ENCODE data around the gene MRO.

DNA sequence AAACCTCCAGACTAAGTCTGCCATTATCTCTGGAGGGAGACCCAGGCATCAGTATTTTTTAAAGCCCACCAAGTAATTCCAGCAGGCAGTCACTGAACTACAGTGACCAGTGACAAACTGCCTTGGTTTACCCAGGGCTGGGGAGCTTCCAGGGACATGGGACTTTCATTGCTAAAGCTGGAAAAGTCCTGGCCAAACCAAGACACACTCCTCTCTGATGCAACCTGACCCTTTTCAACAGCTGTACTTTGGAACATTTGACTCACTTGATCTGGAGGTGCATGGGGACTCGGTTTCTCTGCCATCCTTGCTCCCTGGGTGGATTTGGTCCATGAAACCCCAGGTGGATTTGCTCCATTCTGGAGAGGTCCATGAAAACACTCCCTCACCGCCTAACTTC is 7.0 kb downstream of the MRO start:
- TF ChIP-seq, protein P1, sequence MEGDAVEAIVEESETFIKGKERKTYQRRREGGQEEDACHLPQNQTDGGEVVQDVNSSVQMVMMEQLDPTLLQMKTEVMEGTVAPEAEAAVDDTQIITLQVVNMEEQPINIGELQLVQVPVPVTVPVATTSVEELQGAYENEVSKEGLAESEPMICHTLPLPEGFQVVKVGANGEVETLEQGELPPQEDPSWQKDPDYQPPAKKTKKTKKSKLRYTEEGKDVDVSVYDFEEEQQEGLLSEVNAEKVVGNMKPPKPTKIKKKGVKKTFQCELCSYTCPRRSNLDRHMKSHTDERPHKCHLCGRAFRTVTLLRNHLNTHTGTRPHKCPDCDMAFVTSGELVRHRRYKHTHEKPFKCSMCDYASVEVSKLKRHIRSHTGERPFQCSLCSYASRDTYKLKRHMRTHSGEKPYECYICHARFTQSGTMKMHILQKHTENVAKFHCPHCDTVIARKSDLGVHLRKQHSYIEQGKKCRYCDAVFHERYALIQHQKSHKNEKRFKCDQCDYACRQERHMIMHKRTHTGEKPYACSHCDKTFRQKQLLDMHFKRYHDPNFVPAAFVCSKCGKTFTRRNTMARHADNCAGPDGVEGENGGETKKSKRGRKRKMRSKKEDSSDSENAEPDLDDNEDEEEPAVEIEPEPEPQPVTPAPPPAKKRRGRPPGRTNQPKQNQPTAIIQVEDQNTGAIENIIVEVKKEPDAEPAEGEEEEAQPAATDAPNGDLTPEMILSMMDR (conservative IDR thresholded peaks at IDR 0.05) = no peak
- no peak for TF ChIP-seq ZFX (IDR thresholded peaks at IDR 0.05)
